Trophoblast cell (in vitro differentiated cells and primary cell): ENCODE measurements around the gene XYLT1.

ENCODE experiments used
- DNase-seq, 2 donors: peaks; one replicate each; pipeline ENCODE4 v3.0.0-alpha.2; 2016
- H2AFZ ChIP-seq: 2 replicates; pipeline ENCODE4 v1.6.1; 2013; ENCODE audit warnings: low read length, moderate library complexity, mild to moderate bottlenecking; ENCODE audit not compliant: insufficient read depth, poor library complexity
- H2AK5ac ChIP-seq: 2 replicates; pipeline ENCODE4 v1.6.1; 2013; ENCODE audit warnings: mild to moderate bottlenecking, low read length
- H2BK120ac ChIP-seq: 2 replicates; pipeline ENCODE4 v1.6.1; 2013; ENCODE audit warnings: low read length, mild to moderate bottlenecking, moderate library complexity; ENCODE audit not compliant: insufficient read depth, poor library complexity
- H2BK12ac ChIP-seq: 2 replicates; pipeline ENCODE4 v1.6.1; 2013; ENCODE audit warnings: mild to moderate bottlenecking, low read length, moderate library complexity
- H2BK5ac ChIP-seq: 2 replicates; pipeline ENCODE4 v1.6.1; 2013; ENCODE audit warnings: low read length, low read depth, moderate library complexity, mild to moderate bottlenecking; ENCODE audit not compliant: poor library complexity
- H3K14ac ChIP-seq: 2 replicates; pipeline ENCODE4 v1.6.1; 2013; ENCODE audit warnings: mild to moderate bottlenecking, low read length
- H3K18ac ChIP-seq: 2 replicates; pipeline ENCODE4 v1.6.1; 2013; ENCODE audit warnings: mild to moderate bottlenecking, low read length
- H3K23ac ChIP-seq: 2 replicates; pipeline ENCODE4 v1.6.1; 2013; ENCODE audit warnings: low read length
- H3K27ac ChIP-seq: 2 replicates; pipeline ENCODE4 v1.5.1; 2013; ENCODE audit warnings: low read depth, mild to moderate bottlenecking, inconsistent platforms, low read length, moderate library complexity
- H3K27me3 ChIP-seq: 2 replicates; pipeline ENCODE4 v1.6.1; 2013; ENCODE audit warnings: inconsistent platforms, mild to moderate bottlenecking, low read length, moderate library complexity; ENCODE audit not compliant: insufficient read depth
- H3K36me3 ChIP-seq, 2 experiments: 1 replicate in 1 of 2; 2 replicates in 1 of 2; pipeline ENCODE4 v1.6.1; 2013; ENCODE audit warnings: low read length in 2 of 2, mild to moderate bottlenecking in 2 of 2, moderate library complexity in 1 of 2; ENCODE audit not compliant: insufficient read depth in 2 of 2, control insufficient read depth in 1 of 2
- H3K4ac ChIP-seq: 2 replicates; pipeline ENCODE4 v1.6.1; 2013; ENCODE audit warnings: low read depth, mild to moderate bottlenecking, low read length, moderate library complexity
- H3K4me1 ChIP-seq, 2 experiments: 1 replicate in 1 of 2; 2 replicates in 1 of 2; pipeline ENCODE4 v1.6.1; 2013; ENCODE audit warnings: low read length in 2 of 2, mild to moderate bottlenecking in 2 of 2, moderate library complexity in 1 of 2; ENCODE audit not compliant: insufficient read depth in 2 of 2, control insufficient read depth in 1 of 2
- H3K4me2 ChIP-seq: 2 replicates; pipeline ENCODE4 v1.6.1; 2013; ENCODE audit warnings: inconsistent platforms, mild to moderate bottlenecking, low read length, moderate library complexity
- H3K4me3 ChIP-seq: 2 replicates; pipeline ENCODE4 v1.5.1; 2013; ENCODE audit warnings: mild to moderate bottlenecking, low read depth, low read length, inconsistent platforms
- H3K79me1 ChIP-seq: one replicate; pipeline ENCODE4 v1.6.1; 2013; ENCODE audit warnings: low read length
- H3K79me2 ChIP-seq: 2 replicates; pipeline ENCODE4 v1.6.1; 2013; ENCODE audit warnings: low read length, mild to moderate bottlenecking; ENCODE audit not compliant: control insufficient read depth, insufficient read depth, poor library complexity
- H3K9ac ChIP-seq: 2 replicates; pipeline ENCODE4 v1.6.1; 2013; ENCODE audit warnings: mild to moderate bottlenecking, low read length
- H3K9me3 ChIP-seq: 2 replicates; pipeline ENCODE4 v1.6.1; 2013; ENCODE audit warnings: low read depth, mild to moderate bottlenecking, control low read depth, inconsistent platforms, low read length; ENCODE audit not compliant: insufficient read depth
- H4K12ac ChIP-seq: 2 replicates; pipeline ENCODE4 v1.6.1; 2013; ENCODE audit warnings: low read depth, mild to moderate bottlenecking, low read length, moderate library complexity
- H4K8ac ChIP-seq: 2 replicates; pipeline ENCODE4 v1.6.1; 2013; ENCODE audit warnings: low read depth, mild to moderate bottlenecking, low read length, moderate library complexity
- H4K91ac ChIP-seq: one replicate; pipeline ENCODE4 v1.6.1; 2013; ENCODE audit warnings: low read depth, mild to moderate bottlenecking, low read length, moderate library complexity
- WGBS: extraction: QIAGEN DNeasy Blood & Tissue Kit; methylation state at CpG from one replicate; pipeline ENCODE4 v1.1.7; 2013; ENCODE audit warnings: missing lambda C conversion rate; ENCODE audit not compliant: insufficient read length, insufficient coverage; ENCODE audit errors: extremely low coverage; 5-methylcytosine and 5-hydroxymethylcytosine counted together

Gene XYLT1

DNA sequence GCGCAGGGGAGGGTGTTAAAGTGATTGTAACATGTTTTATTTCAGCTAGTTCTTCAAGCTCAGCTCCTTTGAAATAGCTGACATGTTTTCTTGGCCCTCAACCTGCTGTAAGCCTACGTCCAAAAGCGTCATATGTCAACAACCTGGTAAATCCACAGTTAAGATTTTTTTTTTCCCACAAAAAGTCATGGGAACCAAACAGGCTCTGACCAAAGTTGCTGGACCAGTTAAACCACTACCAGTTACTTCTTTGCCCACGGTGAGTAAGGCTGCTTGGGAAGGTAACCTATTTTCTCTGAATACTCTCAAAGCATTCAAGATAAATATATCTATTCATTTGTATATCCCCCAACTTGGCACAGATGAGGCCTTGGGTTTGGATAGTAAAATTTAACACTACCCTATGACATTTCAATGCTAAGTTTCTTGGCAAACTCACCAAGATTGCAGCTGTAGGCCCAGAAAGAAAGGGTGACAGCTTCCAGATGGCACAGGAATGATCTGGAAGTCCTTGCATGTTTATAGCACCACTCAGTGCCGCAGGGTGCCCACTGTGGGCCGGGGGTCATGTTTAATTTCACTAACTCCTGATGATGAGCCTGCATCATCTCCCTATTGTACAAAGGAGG is 166.2 kb downstream of the XYLT1 start:
- H3K18ac ChIP-seq = peak overlapping the region; percentile 56

DNA sequence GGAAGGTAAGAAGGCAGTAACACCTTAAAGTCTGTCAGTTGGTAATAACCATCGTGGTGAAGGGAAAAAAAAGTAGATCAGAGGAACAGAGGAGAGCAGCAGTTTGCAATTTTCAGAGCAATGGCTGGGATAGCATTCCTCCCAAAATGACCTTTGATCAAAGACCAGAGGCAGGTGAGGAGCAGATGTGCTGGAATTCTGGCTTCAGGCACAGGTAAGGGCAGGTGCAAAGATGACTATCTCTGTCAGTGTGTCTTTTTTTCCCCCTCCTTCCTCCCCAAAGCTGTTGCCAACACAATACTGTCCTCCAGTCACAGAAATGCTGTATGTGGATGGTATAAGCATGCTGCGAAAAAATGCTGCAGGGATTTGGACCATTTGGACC is 166.7 kb downstream of the XYLT1 start:
- Histone ChIP-seq H3K18ac (no peak overlapping the region), H3K27ac (peak overlapping the region; percentile 3), H4K8ac (no peak overlapping the region), H3K14ac (no peak overlapping the region), H3K36me3 (no peaks in the 10 kb centered on the region), H2AFZ (no peak overlapping the region), H4K91ac (no peak overlapping the region), H4K12ac (no peak overlapping the region), H3K4me2 (peak overlapping the region; percentile 18), H3K9ac (no peak overlapping the region), H3K4me3 (no peak overlapping the region), H3K4ac (no peak overlapping the region), H2BK5ac (no peak overlapping the region), H3K23ac (no peak overlapping the region), H2BK12ac (no peak overlapping the region), H3K79me1 (peaks cover 3% of the 10 kb centered on the region), H3K4me1 (peaks cover 7 to 23% of the 10 kb centered on the region in 2 experiments), H3K9me3 (no peaks in the 10 kb centered on the region), H3K27me3 (no peaks in the 10 kb centered on the region), H2AK5ac (no peak overlapping the region), H3K79me2 (peaks cover 2% of the 10 kb centered on the region), H2BK120ac (no peak overlapping the region)
- WGBS = no CpG with 5 or more reads among the region's 2 CpGs
- DNase-seq = peak; percentile 48 to 72

More for the DNA sequence above, 166.2 kb downstream of the XYLT1 start:
- Histone ChIP-seq H3K9me3 (no peaks in the 10 kb centered on the region), H3K4me3 (no peak overlapping the region), H3K36me3 (no peaks in the 10 kb centered on the region), H3K27me3 (no peaks in the 10 kb centered on the region), H3K9ac (no peak overlapping the region), H4K91ac (peak overlapping the region; percentile 61), H2BK12ac (peak overlapping the region; percentile 75), H2BK120ac (peak overlapping the region; percentile 2), H4K12ac (no peak overlapping the region), H3K14ac (peak overlapping the region; percentile 40), H3K79me1 (peaks cover 3% of the 10 kb centered on the region), H3K27ac (peak overlapping the region; percentile 19), H3K79me2 (peaks cover 2% of the 10 kb centered on the region), H3K4me2 (peak overlapping the region; percentile 18), H2AK5ac (peak overlapping the region; percentile 24), H3K4me1 (peaks cover 7 to 23% of the 10 kb centered on the region in 2 experiments), H3K23ac (no peak overlapping the region), H3K4ac (no peak overlapping the region), H2BK5ac (no peak overlapping the region), H4K8ac (peak overlapping the region; percentile 65), H2AFZ (no peak overlapping the region)
- WGBS = no CpG with 5 or more reads among the region's 6 CpGs
- DNase-seq = peak; percentile 77 to 93

DNA sequence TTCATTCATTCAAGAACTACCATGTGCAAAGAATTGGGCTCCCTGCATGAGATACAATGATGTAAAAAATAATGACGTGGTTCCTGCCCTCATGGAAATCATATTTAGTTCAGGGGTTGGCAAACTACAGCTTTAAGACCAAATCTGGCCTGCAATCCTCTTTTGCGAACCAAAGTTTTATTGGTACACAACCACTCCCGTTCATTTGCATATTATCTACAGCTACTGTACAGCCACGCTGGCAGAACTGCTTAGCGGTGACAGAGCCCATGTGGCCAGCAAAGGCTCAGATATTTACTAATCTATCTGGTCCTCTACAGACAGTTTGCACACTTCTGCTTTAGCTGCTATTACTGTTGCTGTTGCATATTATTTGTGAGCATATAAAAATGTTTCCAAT is 167.7 kb downstream of the XYLT1 start:
- WGBS = no CpG with 5 or more reads among the region's 5 CpGs

DNA sequence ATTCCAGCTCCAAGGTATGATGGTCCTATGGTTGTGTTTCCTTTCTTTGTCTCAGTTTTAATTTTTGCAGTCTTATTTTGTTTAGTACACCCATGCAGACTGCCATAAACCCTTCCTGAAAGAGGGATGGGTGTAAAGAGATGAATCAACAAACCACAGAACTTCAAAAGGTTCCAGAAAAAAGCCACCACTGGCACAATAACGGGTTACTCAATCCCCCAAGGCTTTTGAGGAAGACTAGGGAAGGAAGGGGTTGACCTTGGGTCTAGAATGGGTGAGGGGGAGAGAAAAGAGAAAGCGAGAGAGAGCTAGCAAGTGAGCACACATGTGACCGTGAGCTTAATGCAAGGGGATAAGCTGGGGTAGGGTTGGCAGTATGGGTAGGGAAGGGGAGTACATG is 168.1 kb downstream of the XYLT1 start:
- peaks cover 2% of the 10 kb centered on the region for H3K79me2 ChIP-seq
- H3K4me2 ChIP-seq = no peak overlapping the region
- H3K4me3 ChIP-seq = no peak overlapping the region
- H4K12ac ChIP-seq = no peak overlapping the region
- H3K36me3 ChIP-seq = no peaks in the 10 kb centered on the region
- H3K23ac ChIP-seq = no peak overlapping the region
- no peak overlapping the region for H2AFZ ChIP-seq
- H3K27me3 ChIP-seq = no peaks in the 10 kb centered on the region
- no peak overlapping the region for H3K4ac ChIP-seq
- H3K27ac ChIP-seq = no peak overlapping the region
- H3K79me1 ChIP-seq = peaks cover 3% of the 10 kb centered on the region
- H2BK12ac ChIP-seq = no peak overlapping the region
- H3K9me3 ChIP-seq = no peaks in the 10 kb centered on the region
- no peak overlapping the region for H3K14ac ChIP-seq
- H2BK5ac ChIP-seq = no peak overlapping the region
- no peak overlapping the region for H4K8ac ChIP-seq
- no CpG with 5 or more reads among the region's 3 CpGs for WGBS
- H2AK5ac ChIP-seq = no peak overlapping the region
- H3K4me1 ChIP-seq = peaks cover 7 to 23% of the 10 kb centered on the region in 2 experiments
- H3K9ac ChIP-seq = no peak overlapping the region
- no peak overlapping the region for H2BK120ac ChIP-seq
- no peak overlapping the region for H4K91ac ChIP-seq
- H3K18ac ChIP-seq = no peak overlapping the region
- DNase-seq = no peak

More for the DNA sequence above, 167.7 kb downstream of the XYLT1 start:
- Histone ChIP-seq H3K9ac (no peak overlapping the region), H2AFZ (no peak overlapping the region), H3K4me3 (no peak overlapping the region), H4K91ac (no peak overlapping the region), H3K18ac (no peak overlapping the region), H4K12ac (no peak overlapping the region), H2AK5ac (no peak overlapping the region), H3K4ac (no peak overlapping the region), H2BK5ac (no peak overlapping the region), H4K8ac (no peak overlapping the region), H2BK12ac (no peak overlapping the region), H3K4me1 (peaks cover 7 to 23% of the 10 kb centered on the region in 2 experiments), H3K27ac (no peak overlapping the region), H3K27me3 (no peaks in the 10 kb centered on the region), H3K36me3 (no peaks in the 10 kb centered on the region), H2BK120ac (no peak overlapping the region), H3K79me1 (peaks cover 3% of the 10 kb centered on the region), H3K14ac (no peak overlapping the region), H3K4me2 (no peak overlapping the region), H3K9me3 (no peaks in the 10 kb centered on the region), H3K79me2 (peaks cover 2% of the 10 kb centered on the region), H3K23ac (no peak overlapping the region)
- DNase-seq = no peak
